22Rv1 (cell line): Measurements from ENCODE around the gene HECA.

ENCODE experiments used
- CTCF ChIP-seq: fragments of 450-650 bp; IDR thresholded peaks from 2 replicates; pipeline ENCODE4 v1.5.1; 2017; ENCODE audit warnings: mild to moderate bottlenecking
- ZFX ChIP-seq: fragments of 450-650 bp; IDR thresholded peaks from 2 replicates; pipeline ENCODE4 v1.6.1; 2017; ENCODE audit warnings: antibody characterized with exemption, borderline replicate concordance

- TF ChIP-seq CTCF (no peak), ZFX (no peak)
Observed at GRCh38 chr6:139137706-139138105, 2.8 kb downstream of the HECA start.
